ENCODE measurements around the gene CRACR2B. TPM values are rescaled to one million over a fixed set of nuclear protein-coding genes. Genes with fewer than 3 reads are reported as not detected.
A peak's percentile ranks its signal among the peaks of the same experiment; 100 is the strongest.

CRACR2B gene
- total and polyA plus RNA-seq, 10 of the 15 experiments (the other 5 are each of a cell fraction or from before 2014, with no cell fraction given), result 0.10 to 33.7 (median 12.7) TPM

- no peak for TF ChIP-seq CBX5 (IDR thresholded peaks at IDR 0.05; ENCODE audit: low read depth)
- no peak for TF ChIP-seq ETV6 (conservative IDR thresholded peaks at IDR 0.05 in 1 of 2, IDR thresholded peaks at IDR 0.05 in 1 of 2; ENCODE audit: borderline replicate concordance in 1 of 2, low read depth in 1 of 2)
- TF ChIP-seq EGR1 (IDR thresholded peaks at IDR 0.05; ENCODE audit: borderline replicate concordance in 1 of 2, low read depth in 2 of 2, low read length in 2 of 2), result no peak
These were observed 6.2 kb downstream of the CRACR2B start (continued) for GRCh38 chr11:833849-834311.

- WGBS (ENCODE audit: insufficient coverage, insufficient replicate concordance, low lambda C conversion rate, missing lambda C conversion rate), result 62% methylated on average over 27 of the region's 31 CpGs
- DNase-seq (ENCODE audit: low read depth, low spot score) (no peak), FAIRE-seq (no peak), ATAC-seq (no peak)
- TSS peak; percentile 63 for BruUV-seq (replicated peaks)
- ChIA-PET CTCF (interaction anchor here (0.6 kb wide), 1 partner anchor 316 kb away, joined by 4 read pairs; no protein-coding TSS in a partner anchor), SMC1A (ENCODE audit: uncharacterized antibody, unreplicated experiment) (interaction anchor here (1.0 kb wide), 1 partner anchor 9 kb away, joined by 3 read pairs; no protein-coding TSS in a partner anchor), RAD21 (ENCODE audit: unreplicated experiment) (interaction anchor here (0.5 to 1.0 kb wide), 2 partner anchors 8 to 24 kb away, joined by 3 read pairs; partner anchors contain the start of gene TSPAN4), POLR2A (interaction anchor here (0.6 to 1.4 kb wide), 5 partner anchors 8 to 24 kb away, joined by 3 to 4 read pairs (median 4); partner anchors contain the start of genes POLR2L and TSPAN4)
- Histone ChIP-seq H3K4me3 (no peak overlapping the region), H2AFZ (ENCODE audit: control insufficient read depth, low read depth, low read length) (no peak overlapping the region), H3K9me3 (replicated peaks; ENCODE audit: control insufficient read depth, insufficient read depth, low read length) (no peaks in the 10 kb centered on the region), H3K27ac (ENCODE audit: control insufficient read depth, insufficient read depth) (no peak overlapping the region), H3K4me1 (ENCODE audit: control insufficient read depth, insufficient read depth, low read length) (peaks cover 20% of the 10 kb centered on the region), H3K4me2 (ENCODE audit: control insufficient read depth, insufficient read depth) (no peak overlapping the region), H3K27me3 (replicated peaks in 1 of 2; ENCODE audit: control insufficient read depth in 2 of 2, insufficient read depth in 2 of 2, low read length in 1 of 2) (no peaks in the 10 kb centered on the region; a peak in 3 of 4 replicates), H3K9ac (ENCODE audit: control insufficient read depth, insufficient read depth, low read length) (no peak overlapping the region), H3K36me3 (ENCODE audit: control insufficient read depth in 2 of 2, insufficient read depth in 2 of 2, low read length in 1 of 2) (peaks cover 0 to 19% of the 10 kb centered on the region in 2 experiments; a peak in 2 of 4 replicates), H4K20me1 (ENCODE audit: control insufficient read depth, insufficient read depth) (no peaks in the 10 kb centered on the region), H3K79me2 (ENCODE audit: control insufficient read depth, insufficient read depth, low read length) (no peaks in the 10 kb centered on the region)
- in situ Hi-C loops (cut with MboI) (no loop called here), intact Hi-C loops (cut with micrococcal nuclease; ENCODE audit: unreplicated experiment) (no loop called here)
- TF ChIP-seq IKZF1 (conservative IDR thresholded peaks at IDR 0.05) (peak; percentile 27; the same call in 1 of the 2 replicates), RELA (IDR thresholded peaks at IDR 0.05; ENCODE audit: borderline replicate concordance, partially characterized antibody) (no peak)
These were observed 6.9 kb downstream of the CRACR2B start for GRCh38 chr11:834371-835316.
